HEK293 (cell line): Measurements from ENCODE around the gene ALKBH3.

Experiments used
- CTCF ChIA-PET: fragments of 350-600 bp; formaldehyde crosslinking; extraction: SDS; loops from one replicate; lab custom pipeline; 2021; ENCODE audit warnings: antibody characterized with exemption; lab: Yijun Ruan, JAX
- POLR2A ChIA-PET: fragments of 300-600 bp; formaldehyde crosslinking; extraction: SDS; loops from one replicate; lab custom pipeline; 2020; ENCODE audit warnings: antibody characterized with exemption, inconsistent platforms; lab: Yijun Ruan, JAX
- H3K27ac ChIP-seq: fragments of 200-500 bp; sonication (Bioruptor generic); 2 replicates; pipeline ENCODE4 v1.5.1; 2014; ENCODE audit warnings: low read depth, low read length, control low read depth, inconsistent platforms; ENCODE audit errors: extremely low read depth
- H3K36me3 ChIP-seq, 2 experiments: fragments of 200-500 bp in 1 of 2; sonication (Bioruptor generic) in 1 of 2; 1 replicate in 1 of 2; 2 replicates in 1 of 2; pipeline ENCODE4 v1.5.1; 2014 to 2017; ENCODE audit warnings: inconsistent platforms in 2 of 2, low read length in 2 of 2; ENCODE audit not compliant: control insufficient read depth in 2 of 2, insufficient read depth in 1 of 2
- H3K4me1 ChIP-seq: fragments of 200-500 bp; sonication (Bioruptor generic); 2 replicates; pipeline ENCODE4 v1.5.1; 2014; ENCODE audit warnings: mild to moderate bottlenecking, low read length, inconsistent platforms; ENCODE audit not compliant: control insufficient read depth, insufficient read depth
- H3K4me3 ChIP-seq: 2 replicates; pipeline ENCODE4 v1.5.1; 2011; ENCODE audit warnings: low read depth, mild to moderate bottlenecking, control low read depth, low read length, moderate library complexity
- H3K9me3 ChIP-seq: fragments of 200-500 bp; sonication (Bioruptor generic); 2 replicates; pipeline ENCODE4 v1.5.1; 2014; ENCODE audit warnings: low read depth, low read length, inconsistent platforms; ENCODE audit not compliant: control insufficient read depth, insufficient read depth
- BCL6B ChIP-seq: fragments of 450-650 bp; formaldehyde crosslinking; IDR thresholded peaks from 2 replicates; pipeline ENCODE4 v1.5.1; 2017; ENCODE audit warnings: missing biosample characterization, missing genetic modification characterization
- EGR2 ChIP-seq: fragments of 450-650 bp; formaldehyde crosslinking; IDR thresholded peaks from 2 replicates; pipeline ENCODE4 v1.5.1; 2016; ENCODE audit warnings: low read depth, missing biosample characterization, missing genetic modification characterization
- FEZF1 ChIP-seq: fragments of 450-650 bp; formaldehyde crosslinking; IDR thresholded peaks from 2 replicates; pipeline ENCODE4 v1.5.1; 2016; ENCODE audit warnings: missing biosample characterization, missing genetic modification characterization
- GLIS1 ChIP-seq: fragments of 450-650 bp; formaldehyde crosslinking; IDR thresholded peaks from 2 replicates; pipeline ENCODE4 v1.5.1; 2016; ENCODE audit warnings: missing biosample characterization, missing genetic modification characterization
- GLIS2 ChIP-seq: fragments of 450-650 bp; formaldehyde crosslinking; IDR thresholded peaks from 2 replicates; pipeline ENCODE4 v1.5.1; 2016; ENCODE audit warnings: missing biosample characterization, missing genetic modification characterization
- REPIN1 ChIP-seq: fragments of 450-650 bp; formaldehyde crosslinking; IDR thresholded peaks from 2 replicates; pipeline ENCODE4 v1.5.1; 2017; ENCODE audit warnings: missing biosample characterization, missing genetic modification characterization, low read depth
- ZBTB1 ChIP-seq: fragments of 450-650 bp; formaldehyde crosslinking; IDR thresholded peaks from 2 replicates; pipeline ENCODE4 v1.5.1; 2016; ENCODE audit warnings: missing biosample characterization, missing genetic modification characterization
- ZBTB20 ChIP-seq: fragments of 450-650 bp; formaldehyde crosslinking; IDR thresholded peaks from 2 replicates; pipeline ENCODE4 v1.5.1; 2016; ENCODE audit warnings: missing biosample characterization, missing genetic modification characterization
- ZBTB26 ChIP-seq: fragments of 450-650 bp; formaldehyde crosslinking; optimal IDR thresholded peaks from 2 replicates; pipeline ENCODE3; 2016; ENCODE audit warnings: missing biosample characterization, mild to moderate bottlenecking, missing genetic modification characterization
- ZBTB44 ChIP-seq: fragments of 450-650 bp; IDR thresholded peaks from 2 replicates; pipeline ENCODE4 v1.5.1; 2018; ENCODE audit warnings: missing biosample characterization, mild to moderate bottlenecking, missing genetic modification characterization
- ZEB2 ChIP-seq: fragments of 450-650 bp; formaldehyde crosslinking; IDR thresholded peaks from 2 replicates; pipeline ENCODE4 v1.5.1; 2016; ENCODE audit warnings: missing biosample characterization, missing genetic modification characterization
- ZFHX2 ChIP-seq: fragments of 450-650 bp; formaldehyde crosslinking; conservative IDR thresholded peaks from 2 replicates; pipeline ENCODE4 v1.5.1; 2016; ENCODE audit warnings: missing biosample characterization, missing genetic modification characterization
- ZIC2 ChIP-seq: fragments of 450-650 bp; formaldehyde crosslinking; IDR thresholded peaks from 2 replicates; pipeline ENCODE4 v1.5.1; 2016; ENCODE audit warnings: missing biosample characterization, missing genetic modification characterization
- ZNF148 ChIP-seq: fragments of 450-650 bp; formaldehyde crosslinking; IDR thresholded peaks from 2 replicates; pipeline ENCODE4 v1.5.0; 2017; ENCODE audit warnings: missing biosample characterization, missing genetic modification characterization, borderline replicate concordance
- ZNF174 ChIP-seq: fragments of 450-650 bp; formaldehyde crosslinking; IDR thresholded peaks from 2 replicates; pipeline ENCODE4 v1.5.0; 2017; ENCODE audit warnings: missing biosample characterization, mild to moderate bottlenecking, missing genetic modification characterization
- ZNF239 ChIP-seq: fragments of 450-650 bp; formaldehyde crosslinking; IDR thresholded peaks from 2 replicates; pipeline ENCODE4 v1.5.1; 2016; ENCODE audit warnings: missing biosample characterization, missing genetic modification characterization
- ZNF248 ChIP-seq: fragments of 450-650 bp; formaldehyde crosslinking; IDR thresholded peaks from 2 replicates; pipeline ENCODE4 v1.5.1; 2017; ENCODE audit warnings: missing biosample characterization, missing genetic modification characterization
- ZNF366 ChIP-seq: fragments of 450-650 bp; formaldehyde crosslinking; conservative IDR thresholded peaks from 2 replicates; pipeline ENCODE4 v1.5.1; 2016; ENCODE audit warnings: missing biosample characterization, missing genetic modification characterization
- ZNF37A ChIP-seq: fragments of 450-650 bp; IDR thresholded peaks from 2 replicates; pipeline ENCODE4 v1.5.1; 2018; ENCODE audit warnings: missing biosample characterization, missing genetic modification characterization
- ZNF394 ChIP-seq: fragments of 450-650 bp; formaldehyde crosslinking; IDR thresholded peaks from 2 replicates; pipeline ENCODE4 v1.5.1; 2016; ENCODE audit warnings: missing biosample characterization, missing genetic modification characterization, mild to moderate bottlenecking, moderate library complexity, borderline replicate concordance
- ZNF473 ChIP-seq: fragments of 450-650 bp; formaldehyde crosslinking; IDR thresholded peaks from 2 replicates; pipeline ENCODE4 v1.5.1; 2017; ENCODE audit warnings: missing biosample characterization, missing genetic modification characterization
- ZNF530 ChIP-seq: fragments of 450-650 bp; formaldehyde crosslinking; IDR thresholded peaks from 2 replicates; pipeline ENCODE4 v1.5.1; 2016; ENCODE audit warnings: low read depth, missing biosample characterization, missing genetic modification characterization
- ZNF571 ChIP-seq: fragments of 450-650 bp; formaldehyde crosslinking; IDR thresholded peaks from 2 replicates; pipeline ENCODE4 v1.5.0; 2017; ENCODE audit warnings: missing biosample characterization, missing genetic modification characterization
- ZNF585B ChIP-seq: fragments of 450-650 bp; formaldehyde crosslinking; IDR thresholded peaks from 2 replicates; pipeline ENCODE4 v1.5.1; 2016; ENCODE audit warnings: missing biosample characterization, missing genetic modification characterization
- ZNF629 ChIP-seq: fragments of 450-650 bp; formaldehyde crosslinking; IDR thresholded peaks from 2 replicates; pipeline ENCODE4 v1.5.1; 2017; ENCODE audit warnings: missing biosample characterization, missing genetic modification characterization
- ZNF677 ChIP-seq: fragments of 450-650 bp; IDR thresholded peaks from 2 replicates; pipeline ENCODE4 v1.5.0; 2018; ENCODE audit warnings: missing biosample characterization, mild to moderate bottlenecking, missing genetic modification characterization, moderate library complexity
- ZNF692 ChIP-seq: fragments of 450-650 bp; formaldehyde crosslinking; IDR thresholded peaks from 2 replicates; pipeline ENCODE4 v1.5.1; 2016; ENCODE audit warnings: missing biosample characterization, missing genetic modification characterization
- ZSCAN16 ChIP-seq: fragments of 450-650 bp; formaldehyde crosslinking; IDR thresholded peaks from 2 replicates; pipeline ENCODE4 v1.5.1; 2016; ENCODE audit warnings: missing biosample characterization, missing genetic modification characterization
- ZXDB ChIP-seq: fragments of 450-650 bp; formaldehyde crosslinking; IDR thresholded peaks from 2 replicates; pipeline ENCODE4 v1.5.1; 2016; ENCODE audit warnings: missing biosample characterization, missing genetic modification characterization

ALKBH3 gene

GRCh38 chr11:43968719-43969118 lies 88.1 kb downstream of the ALKBH3 start:
- TF ChIP-seq ZNF394 (tag by site-specific recombination) = no peak
- no peak for TF ChIP-seq ZNF248 (tag by site-specific recombination)
- no peak for TF ChIP-seq GLIS2 (tag by site-specific recombination)
- no peak for TF ChIP-seq ZIC2 (tag by site-specific recombination)
- no peak for TF ChIP-seq ZEB2 (tag by site-specific recombination)
- no peak for TF ChIP-seq ZNF677
- no peak for TF ChIP-seq ZNF473
- no peak for TF ChIP-seq ZNF37A
- TF ChIP-seq ZBTB44 (tag by site-specific recombination) = no peak
- no peak for TF ChIP-seq ZBTB1 (tag by site-specific recombination)
- no peak for TF ChIP-seq ZNF629 (tag by site-specific recombination)
- TF ChIP-seq ZBTB26 (tag by site-specific recombination) = no peak
- no peak for TF ChIP-seq ZNF571 (tag by site-specific recombination)
- TF ChIP-seq FEZF1 = no peak
- no peak for TF ChIP-seq ZNF148 (tag by site-specific recombination)
- no peak for TF ChIP-seq ZNF366
- TF ChIP-seq ZNF692 = no peak
- TF ChIP-seq ZSCAN16 (tag by site-specific recombination) = no peak
- no peaks in the 10 kb centered on the region for H3K36me3 ChIP-seq
- H3K9me3 ChIP-seq = no peaks in the 10 kb centered on the region
- no peak overlapping the region for H3K4me3 ChIP-seq
- ChIA-PET CTCF (interaction anchor here (1.0 kb wide), 1 partner anchor 27 kb away, joined by 3 read pairs; no protein-coding TSS in a partner anchor), POLR2A (no interaction called here)
- no peak overlapping the region for H3K27ac ChIP-seq
- H3K4me1 ChIP-seq = no peaks in the 10 kb centered on the region

GRCh38 chr11:43969543-43969942 lies 88.9 kb downstream of the ALKBH3 start:
- H3K4me1 ChIP-seq = no peaks in the 10 kb centered on the region
- H3K9me3 ChIP-seq = no peaks in the 10 kb centered on the region
- no peak overlapping the region for H3K4me3 ChIP-seq
- ChIA-PET CTCF (interaction anchor here (1.0 kb wide), 1 partner anchor 28 kb away, joined by 3 read pairs; no protein-coding TSS in a partner anchor), POLR2A (no interaction called here)
- no peak overlapping the region for H3K27ac ChIP-seq
- no peaks in the 10 kb centered on the region for H3K36me3 ChIP-seq
- no peak for TF ChIP-seq ZNF530
- TF ChIP-seq ZXDB (tag by site-specific recombination) = no peak
- peak; percentile 41; the same call in 1 of the 2 replicates for TF ChIP-seq EGR2 (tag by site-specific recombination)
- no peak for TF ChIP-seq ZNF585B (tag by site-specific recombination)
- TF ChIP-seq REPIN1 = no peak
- TF ChIP-seq ZNF239 (tag by site-specific recombination) = no peak
- no peak for TF ChIP-seq BCL6B (tag by site-specific recombination)
- TF ChIP-seq ZFHX2 = peak; percentile 38; the same call in 1 of the 2 replicates
- TF ChIP-seq ZBTB20 (tag by site-specific recombination) = peak; percentile 88
- TF ChIP-seq ZNF174 (tag by site-specific recombination) = no peak
- TF ChIP-seq GLIS1 = no peak
